Suprapubic skin (tissue), 4 donors: ENCODE data around the gene ADAT1. TPM values are rescaled to one million over a fixed set of nuclear protein-coding genes. Genes with fewer than 3 reads are reported as not detected.

Experiments
- DNase-seq, 2 donors: peaks; one replicate each; pipeline ENCODE4 v3.0.0-alpha.2; 2019; ENCODE audit warnings: low spot score in 2 of 2
- H3K27ac ChIP-seq: fragments of 200-600 bp; sonication (generic); one replicate; pipeline ENCODE4 v1.5.1; 2019
- H3K27me3 ChIP-seq: fragments of 200-600 bp; sonication (generic); one replicate; pipeline ENCODE4 v1.5.1; 2019
- H3K36me3 ChIP-seq: fragments of 200-600 bp; sonication (generic); one replicate; pipeline ENCODE4 v1.5.1; 2019
- H3K4me1 ChIP-seq: fragments of 200-600 bp; sonication (generic); one replicate; pipeline ENCODE4 v1.5.1; 2019
- H3K4me3 ChIP-seq: fragments of 200-600 bp; sonication (generic); one replicate; pipeline ENCODE4 v1.5.1; 2019; ENCODE audit warnings: mild to moderate bottlenecking
- H3K9me3 ChIP-seq: fragments of 200-600 bp; sonication (generic); one replicate; pipeline ENCODE4 v1.5.1; 2019
- EP300 ChIP-seq: sonication (generic); formaldehyde crosslinking; IDR thresholded peaks from one replicate; pipeline ENCODE4 v1.6.1; 2017; ENCODE audit warnings: antibody characterized with exemption
- POLR2A ChIP-seq, 2 donors: fragments of 450-650 bp; IDR thresholded peaks; one replicate each; pipeline ENCODE4 v1.6.1; 2017; ENCODE audit warnings: antibody characterized with exemption in 2 of 2, mild to moderate bottlenecking in 2 of 2, moderate library complexity in 2 of 2
- POLR2AphosphoS5 ChIP-seq, 3 donors: sonication (generic); formaldehyde crosslinking; IDR thresholded peaks; one replicate each; pipeline ENCODE4 v1.6.1; 2017; ENCODE audit warnings: antibody characterized with exemption in 3 of 3
- WGBS: methylation state at CpG from one replicate; pipeline ENCODE4 v1.1.5; 2018; 5-methylcytosine and 5-hydroxymethylcytosine counted together
- total RNA-seq, 4 donors: library from RNA; depleted of rRNA; stranded (reverse); fragments of >200 nt; gene quantifications; one replicate each; pipeline ENCODE4 v1.1.0, GENCODE V29; 2016
- TF ChIP-seq, protein P1 (sequence below), 2 donors: fragments of 200-600 bp in 1 of 2; fragments of 450-650 bp in 1 of 2; sonication (generic) in 1 of 2; IDR thresholded peaks; one replicate each; pipeline ENCODE4 v1.5.1; 2016 to 2019; ENCODE audit warnings: antibody characterized with exemption in 2 of 2, mild to moderate bottlenecking in 1 of 2, moderate library complexity in 1 of 2

ADAT1 gene
- total RNA-seq, 4 donors from 2014 or later: 41.4 to 84.2 (median 55.2) TPM

DNA sequence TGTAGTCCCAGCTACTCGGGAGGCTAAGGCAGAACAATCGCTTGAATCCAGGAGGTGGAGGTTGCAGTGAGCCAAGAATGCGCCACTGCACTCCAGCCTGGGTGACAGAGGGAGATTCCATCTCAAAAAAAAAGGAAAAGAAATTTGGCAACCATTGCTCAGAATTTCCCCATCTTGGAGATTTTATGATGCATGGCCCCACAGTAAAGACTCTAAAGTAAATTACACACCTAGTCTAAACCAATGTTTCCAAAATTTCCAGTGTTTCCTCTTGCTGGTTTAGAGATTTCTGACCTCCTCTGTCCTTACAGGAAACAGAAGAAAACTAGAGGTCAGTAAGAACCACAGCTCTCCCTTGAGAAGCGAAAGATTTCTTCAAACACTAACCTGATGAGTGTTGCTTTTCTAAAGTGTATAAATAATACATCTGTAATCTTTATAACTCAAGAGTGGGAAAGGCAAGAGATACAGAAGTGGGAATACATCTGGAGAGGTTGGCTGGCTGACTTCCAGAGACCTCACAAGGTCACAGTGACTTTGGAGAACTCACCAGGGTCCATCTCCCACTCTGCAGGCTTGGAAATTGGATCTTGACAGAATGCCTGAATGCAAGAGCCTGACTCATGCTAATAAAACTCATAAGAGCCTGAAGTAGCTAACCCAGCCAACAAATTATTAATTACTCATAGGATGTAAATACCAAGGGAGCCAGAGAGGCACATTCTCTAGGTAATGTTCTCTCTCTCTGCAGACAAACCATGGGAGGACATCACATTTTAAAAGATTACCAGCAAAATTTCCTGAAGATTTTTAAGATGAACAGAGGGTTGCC lies 8.8 kb downstream of the ADAT1 start:
- TF ChIP-seq POLR2AphosphoS5 (IDR thresholded peaks at IDR 0.05) (no peak), POLR2A (IDR thresholded peaks at IDR 0.05) (no peak), EP300 (no peak)
- TF ChIP-seq, protein P1, sequence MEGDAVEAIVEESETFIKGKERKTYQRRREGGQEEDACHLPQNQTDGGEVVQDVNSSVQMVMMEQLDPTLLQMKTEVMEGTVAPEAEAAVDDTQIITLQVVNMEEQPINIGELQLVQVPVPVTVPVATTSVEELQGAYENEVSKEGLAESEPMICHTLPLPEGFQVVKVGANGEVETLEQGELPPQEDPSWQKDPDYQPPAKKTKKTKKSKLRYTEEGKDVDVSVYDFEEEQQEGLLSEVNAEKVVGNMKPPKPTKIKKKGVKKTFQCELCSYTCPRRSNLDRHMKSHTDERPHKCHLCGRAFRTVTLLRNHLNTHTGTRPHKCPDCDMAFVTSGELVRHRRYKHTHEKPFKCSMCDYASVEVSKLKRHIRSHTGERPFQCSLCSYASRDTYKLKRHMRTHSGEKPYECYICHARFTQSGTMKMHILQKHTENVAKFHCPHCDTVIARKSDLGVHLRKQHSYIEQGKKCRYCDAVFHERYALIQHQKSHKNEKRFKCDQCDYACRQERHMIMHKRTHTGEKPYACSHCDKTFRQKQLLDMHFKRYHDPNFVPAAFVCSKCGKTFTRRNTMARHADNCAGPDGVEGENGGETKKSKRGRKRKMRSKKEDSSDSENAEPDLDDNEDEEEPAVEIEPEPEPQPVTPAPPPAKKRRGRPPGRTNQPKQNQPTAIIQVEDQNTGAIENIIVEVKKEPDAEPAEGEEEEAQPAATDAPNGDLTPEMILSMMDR (IDR thresholded peaks at IDR 0.05): no peak
- no peak for DNase-seq
- peaks cover 86% of the 10 kb centered on the region for H3K36me3 ChIP-seq

DNA sequence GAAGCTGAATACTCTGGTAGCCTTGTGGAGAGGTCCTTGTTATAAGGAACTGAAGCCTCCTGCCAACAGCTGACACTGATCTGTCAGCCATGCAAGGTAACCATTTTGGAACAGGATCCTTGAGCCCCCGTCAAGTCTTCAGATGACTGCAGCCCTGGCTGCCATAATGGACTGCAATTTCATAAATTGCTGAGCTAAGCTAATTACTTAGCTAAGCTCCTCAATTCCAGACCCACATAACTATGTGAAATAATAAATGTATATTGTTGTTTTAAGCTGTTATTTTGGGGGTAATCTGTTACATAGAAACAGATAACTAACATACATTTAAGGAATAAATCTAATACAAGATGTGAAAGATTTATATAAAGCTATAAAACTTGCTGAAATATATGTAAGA lies 16.6 kb downstream of the ADAT1 start:
- Histone ChIP-seq H3K4me3 (no peak overlapping the region), H3K27me3 (no peaks in the 10 kb centered on the region), H3K4me1 (no peaks in the 10 kb centered on the region), H3K9me3 (no peaks in the 10 kb centered on the region), H3K36me3 (peaks cover 84% of the 10 kb centered on the region), H3K27ac (no peak overlapping the region)
- WGBS: 100% methylated on average over 1 of the region's 1 CpG
- TF ChIP-seq EP300 (no peak), POLR2AphosphoS5 (IDR thresholded peaks at IDR 0.05) (no peak), POLR2A (IDR thresholded peaks at IDR 0.05) (no peak)
- TF ChIP-seq, protein P1 (IDR thresholded peaks at IDR 0.05): no peak
- DNase-seq: no peak

More for the DNA sequence above, 8.8 kb downstream of the ADAT1 start:
- Histone ChIP-seq H3K4me1 (no peaks in the 10 kb centered on the region), H3K4me3 (no peak overlapping the region), H3K9me3 (no peaks in the 10 kb centered on the region), H3K27ac (no peak overlapping the region), H3K27me3 (no peaks in the 10 kb centered on the region)
- 93% methylated on average over 4 of the region's 4 CpGs for WGBS

DNA sequence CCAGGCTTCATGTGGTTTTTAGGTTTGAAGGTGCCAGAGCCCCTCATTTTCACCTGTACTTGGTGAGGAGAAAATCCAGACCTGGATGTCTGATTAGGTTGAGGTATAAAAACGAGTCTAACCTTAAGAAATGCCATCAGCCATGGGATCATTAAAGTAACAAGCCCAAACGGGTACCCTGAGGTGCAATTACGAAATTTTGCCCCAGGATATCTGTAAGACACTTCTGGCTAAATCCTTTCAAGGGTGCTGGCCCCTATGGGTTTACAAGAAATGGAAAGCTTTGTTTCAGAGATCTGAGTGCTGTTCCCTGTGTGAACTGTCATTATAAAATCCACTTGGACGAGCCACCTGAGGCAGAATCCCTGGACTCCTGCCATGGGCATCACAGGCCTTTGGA lies 19.8 kb downstream of the ADAT1 start:
- 74% methylated on average over 4 of the region's 4 CpGs for WGBS
- Histone ChIP-seq H3K36me3 (peaks cover 80% of the 10 kb centered on the region), H3K4me3 (no peak overlapping the region), H3K27ac (no peak overlapping the region), H3K4me1 (no peaks in the 10 kb centered on the region), H3K9me3 (no peaks in the 10 kb centered on the region), H3K27me3 (no peaks in the 10 kb centered on the region)
- DNase-seq: peak in 1 of 2 donors; percentile 11
- TF ChIP-seq POLR2AphosphoS5 (IDR thresholded peaks at IDR 0.05) (no peak), EP300 (no peak), POLR2A (IDR thresholded peaks at IDR 0.05) (no peak)
- TF ChIP-seq, protein P1 (IDR thresholded peaks at IDR 0.05): no peak

DNA sequence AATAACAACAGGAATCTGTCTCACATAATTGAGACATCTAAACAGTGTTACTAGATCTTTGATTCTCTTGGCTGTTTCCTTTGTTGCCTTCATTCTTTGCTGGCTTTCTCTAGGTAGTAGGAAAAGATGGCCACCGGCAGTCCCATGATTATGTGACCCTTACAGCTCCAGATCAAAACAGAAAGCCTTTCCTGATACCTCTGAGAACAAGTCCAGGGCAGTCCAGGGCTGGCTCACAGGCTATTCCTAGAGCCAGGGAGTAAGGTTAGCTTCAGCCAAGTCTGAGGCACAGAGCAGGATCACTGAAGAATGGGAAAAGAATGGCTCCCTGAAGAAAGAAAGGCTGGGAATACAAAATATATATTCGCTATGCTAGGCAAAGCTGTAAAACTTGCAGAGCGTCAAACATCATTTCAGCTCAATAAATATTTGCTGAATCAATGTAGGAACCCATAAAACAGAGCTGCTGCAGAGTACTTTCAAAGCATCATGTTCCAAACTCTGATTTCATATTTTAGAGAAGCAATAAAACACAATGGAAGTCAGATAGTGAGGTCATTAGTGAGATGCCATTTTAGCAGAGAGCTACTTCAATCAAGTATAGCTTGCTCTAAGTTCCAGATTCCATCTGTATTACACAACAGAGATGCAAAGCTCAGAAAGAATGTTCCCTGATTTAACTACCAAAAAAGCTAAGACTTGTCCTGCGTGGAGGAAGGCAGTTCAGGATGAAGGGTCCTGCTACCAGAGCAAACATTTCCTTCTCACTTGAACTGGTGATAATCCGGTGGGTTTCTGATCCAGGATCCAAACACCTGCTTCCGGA lies 23.4 kb downstream of the ADAT1 start:
- DNase-seq: peak in 1 of 2 donors; percentile 25
- H3K27ac ChIP-seq: no peak overlapping the region

DNA sequence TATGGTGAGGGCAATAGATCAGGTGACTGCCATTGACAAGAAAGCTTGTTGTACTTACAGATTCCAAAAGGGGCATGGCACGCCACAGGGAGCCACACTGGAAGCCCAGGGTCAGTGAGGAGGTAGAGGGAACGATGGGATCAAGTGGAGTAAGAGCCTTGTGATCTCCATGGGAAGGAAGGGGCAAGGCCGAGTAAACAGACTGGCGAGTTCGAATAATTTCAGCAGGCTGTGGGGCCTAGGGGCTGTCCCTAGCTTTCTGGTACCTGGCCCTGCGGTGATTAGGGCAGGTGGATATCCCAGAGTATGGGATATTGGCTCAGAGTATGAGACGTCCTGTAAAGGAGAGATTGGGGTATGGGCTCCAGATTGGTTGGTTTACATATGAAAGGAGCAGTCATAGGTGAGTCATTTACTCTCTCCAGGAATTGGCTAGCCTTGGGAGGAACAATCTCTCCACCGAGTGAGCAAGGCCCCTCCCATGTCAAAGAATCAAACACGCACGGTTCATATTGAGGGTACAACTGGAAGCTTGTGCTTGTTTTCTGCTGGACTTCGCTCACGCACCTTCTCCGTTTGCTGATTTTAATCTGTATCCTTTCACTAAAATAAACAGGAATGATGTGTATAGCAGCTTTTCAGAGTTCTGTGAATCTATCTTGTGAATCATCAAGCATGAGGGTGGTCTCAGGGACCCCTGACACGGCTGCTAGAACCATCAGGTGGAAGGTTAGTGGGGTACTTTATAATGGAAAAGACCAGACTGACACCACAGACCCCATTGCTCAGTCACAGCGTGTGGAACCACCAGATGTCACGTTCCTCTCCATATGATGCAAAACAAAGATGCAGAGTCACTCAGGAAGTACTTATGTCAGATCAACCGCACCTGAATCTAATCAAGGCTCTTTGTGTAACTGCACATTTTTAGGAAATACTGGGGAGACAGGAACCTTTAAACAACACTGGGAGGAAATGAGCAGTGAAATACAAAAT lies 29.0 kb downstream of the ADAT1 start:
- H3K27ac ChIP-seq: no peak overlapping the region
- H3K4me3 ChIP-seq: no peak overlapping the region
- no peaks in the 10 kb centered on the region for H3K27me3 ChIP-seq
- DNase-seq: peak in 1 of 2 donors; percentile 33
- WGBS: 71% methylated on average over 17 of the region's 17 CpGs
- H3K9me3 ChIP-seq: no peaks in the 10 kb centered on the region
- peaks cover 22% of the 10 kb centered on the region for H3K36me3 ChIP-seq
- peaks cover 14% of the 10 kb centered on the region for H3K4me1 ChIP-seq
- TF ChIP-seq EP300: no peak
- no peak for TF ChIP-seq POLR2A (IDR thresholded peaks at IDR 0.05)
- TF ChIP-seq, protein P1 (IDR thresholded peaks at IDR 0.05): no peak
- no peak for TF ChIP-seq POLR2AphosphoS5 (IDR thresholded peaks at IDR 0.05)

More for the DNA sequence above, 23.4 kb downstream of the ADAT1 start:
- Histone ChIP-seq H3K4me1 (no peaks in the 10 kb centered on the region), H3K9me3 (no peaks in the 10 kb centered on the region), H3K36me3 (peaks cover 65% of the 10 kb centered on the region), H3K27me3 (no peaks in the 10 kb centered on the region), H3K4me3 (no peak overlapping the region)
- no peak for TF ChIP-seq POLR2AphosphoS5 (IDR thresholded peaks at IDR 0.05)
- TF ChIP-seq POLR2A (IDR thresholded peaks at IDR 0.05): no peak
- WGBS: 87% methylated on average over 5 of the region's 6 CpGs
